GM19372 (cell line): ENCODE data around the gene ILRUN.
A peak's percentile ranks its signal among the peaks of the same experiment; 100 is the strongest.
"Not testable (repeated sequence)": the region's sequence is repeated elsewhere in the genome, so short reads cannot be mapped to it uniquely, and the experiment has no call there.

ENCODE experiments used
- ATAC-seq: cut with Tn5 transposase; IDR thresholded peaks from one replicate; pipeline ENCODE4 v1.9.1; 2021; ENCODE audit warnings: mild to moderate bottlenecking, low read depth, moderate library complexity; ENCODE audit not compliant: unreplicated experiment

The ILRUN gene

DNA sequence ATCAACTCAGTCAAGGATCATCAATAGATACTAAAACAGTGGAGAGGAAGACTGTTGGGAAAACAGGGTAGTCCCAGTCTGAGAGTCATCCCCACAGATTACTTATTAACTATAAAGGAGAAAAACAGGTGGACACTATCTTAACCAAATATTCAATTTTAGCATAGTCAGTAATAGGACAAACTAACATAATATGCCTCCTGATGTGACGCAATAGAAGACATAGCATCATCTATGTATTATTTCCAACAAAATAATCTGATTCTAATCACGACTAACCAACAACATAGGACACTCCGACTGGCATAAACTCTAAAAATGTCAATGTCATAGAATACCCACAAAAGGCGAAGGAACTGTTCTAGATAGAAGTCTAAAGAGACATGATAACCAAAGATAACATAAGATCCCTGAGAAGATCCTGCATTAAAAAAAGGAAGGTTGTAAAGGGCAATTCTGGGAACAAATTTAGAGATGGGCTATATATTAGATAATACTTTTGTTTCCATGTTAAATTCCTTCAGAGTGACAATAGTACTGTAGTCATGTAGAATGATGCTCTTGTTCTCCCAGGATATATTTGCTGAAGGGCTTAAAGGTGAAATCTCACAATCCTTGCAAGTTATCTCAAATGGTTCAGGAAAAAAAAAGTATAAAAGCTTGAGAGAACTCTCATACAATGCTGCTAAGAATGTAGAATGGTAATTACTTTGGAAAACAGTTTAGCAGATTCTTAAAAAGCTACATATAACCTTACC is 28.9 kb downstream of the ILRUN start:
- ATAC-seq, result no peak

DNA sequence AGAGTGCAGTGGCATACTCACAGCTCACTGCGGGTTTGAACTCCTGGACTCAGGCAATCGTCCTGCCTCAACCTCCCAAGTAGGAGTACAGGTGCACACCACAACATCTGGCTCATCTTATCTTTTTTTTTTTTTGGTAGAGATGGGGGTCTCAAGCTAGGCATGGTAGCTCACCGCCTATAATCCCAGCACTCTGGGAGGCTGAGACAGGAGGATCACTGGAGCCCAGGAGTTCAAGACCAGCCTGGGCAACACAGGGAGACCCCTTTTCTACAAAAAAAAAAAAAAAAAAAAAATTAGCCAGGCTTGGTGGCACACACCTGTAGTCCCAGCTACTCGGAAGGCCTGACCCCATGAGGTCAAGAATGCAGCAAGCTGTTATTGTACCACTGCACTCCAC is 31.5 kb downstream of the ILRUN start:
- no peak for ATAC-seq

DNA sequence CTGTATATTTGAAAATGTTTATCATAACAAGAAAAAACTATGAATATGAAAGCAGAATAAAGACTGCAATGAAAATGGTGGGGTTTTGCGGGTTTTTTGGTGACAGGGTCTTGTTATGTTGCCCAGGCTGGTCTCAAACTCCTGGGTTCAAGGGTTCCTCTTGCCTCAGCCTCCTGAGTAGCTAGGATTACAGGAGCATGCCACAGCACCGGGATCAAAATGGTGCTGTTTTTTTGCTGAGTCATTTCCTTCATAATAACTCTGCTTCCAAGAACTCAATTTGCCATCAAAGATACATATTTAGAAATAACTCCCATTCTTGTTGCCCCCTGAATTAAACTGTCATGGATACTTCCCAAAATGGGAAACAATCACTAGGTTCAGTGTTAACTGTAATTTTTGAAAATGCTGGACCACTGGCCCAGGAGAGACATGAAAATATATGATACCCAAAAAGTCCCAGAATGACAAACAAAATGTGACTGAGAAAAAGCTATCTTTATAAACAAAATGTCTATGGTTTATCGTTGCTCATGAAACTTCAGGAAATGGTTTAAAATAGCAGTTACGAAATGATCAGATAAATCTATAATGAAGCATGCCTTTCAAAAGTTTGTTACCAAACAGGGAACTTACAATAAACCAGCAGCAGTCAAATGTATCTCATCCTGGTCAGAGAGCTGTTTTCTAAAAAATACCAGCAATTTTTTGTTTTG is 32.2 kb downstream of the ILRUN start:
- no peak for ATAC-seq

DNA sequence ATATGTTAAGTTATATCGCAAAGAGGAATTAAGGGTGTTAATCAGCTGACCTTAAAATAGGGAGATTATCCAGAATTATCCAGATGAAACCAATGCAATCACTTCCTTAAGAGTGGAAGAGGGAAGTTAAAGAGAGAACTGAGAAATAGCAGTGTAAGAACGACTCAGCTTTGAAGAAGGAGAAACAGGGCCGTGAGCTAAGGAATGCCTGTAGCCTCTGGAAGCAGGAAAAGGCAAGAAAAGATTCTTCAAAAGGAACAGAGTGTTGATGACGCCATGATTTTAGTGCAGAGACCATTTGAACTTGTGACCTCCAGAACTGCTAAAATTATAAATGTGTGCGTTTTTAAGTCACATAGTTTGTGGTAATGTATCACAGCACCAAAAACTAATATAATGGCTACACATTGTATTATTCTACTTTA is 32.7 kb downstream of the ILRUN start:
- ATAC-seq, result no peak

DNA sequence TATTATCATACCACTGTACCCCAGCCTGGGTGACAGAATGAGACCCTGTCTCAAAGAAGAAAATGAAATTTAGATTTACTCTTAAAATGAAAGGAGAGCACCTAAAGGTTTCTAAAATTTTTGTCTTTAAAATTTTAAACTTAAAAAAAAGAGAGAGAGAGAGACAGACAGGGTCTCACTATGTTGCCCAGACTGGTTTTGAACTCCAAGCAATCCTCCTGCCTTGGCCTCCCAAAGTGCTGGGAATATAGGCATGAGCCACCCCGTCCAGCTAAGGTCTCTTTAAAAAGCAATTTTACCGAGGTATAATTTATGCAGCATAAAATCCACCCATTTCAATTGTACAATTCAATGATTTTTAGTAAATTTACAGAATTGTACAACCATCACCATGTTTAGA is 33.2 kb downstream of the ILRUN start:
- ATAC-seq, result no peak

DNA sequence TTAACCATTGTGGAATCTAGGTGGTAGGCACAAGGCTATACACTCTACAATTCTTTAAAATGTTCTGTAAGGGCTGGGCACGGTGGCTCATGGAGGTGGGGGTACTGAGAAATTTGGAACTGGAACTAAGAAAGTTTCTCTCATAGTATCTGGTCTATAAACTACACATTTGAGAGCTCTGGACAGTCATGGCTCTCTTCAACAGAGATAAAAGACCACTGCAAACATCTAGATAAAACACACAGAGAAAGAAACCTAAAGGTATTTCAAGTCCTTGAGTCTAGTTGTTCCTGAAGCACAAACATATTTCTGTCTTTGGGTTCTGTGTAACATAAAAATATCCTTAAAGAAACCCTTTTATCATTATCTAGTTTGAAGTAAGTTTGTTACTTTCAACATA is 35.2 kb downstream of the ILRUN start:
- no peak for ATAC-seq

DNA sequence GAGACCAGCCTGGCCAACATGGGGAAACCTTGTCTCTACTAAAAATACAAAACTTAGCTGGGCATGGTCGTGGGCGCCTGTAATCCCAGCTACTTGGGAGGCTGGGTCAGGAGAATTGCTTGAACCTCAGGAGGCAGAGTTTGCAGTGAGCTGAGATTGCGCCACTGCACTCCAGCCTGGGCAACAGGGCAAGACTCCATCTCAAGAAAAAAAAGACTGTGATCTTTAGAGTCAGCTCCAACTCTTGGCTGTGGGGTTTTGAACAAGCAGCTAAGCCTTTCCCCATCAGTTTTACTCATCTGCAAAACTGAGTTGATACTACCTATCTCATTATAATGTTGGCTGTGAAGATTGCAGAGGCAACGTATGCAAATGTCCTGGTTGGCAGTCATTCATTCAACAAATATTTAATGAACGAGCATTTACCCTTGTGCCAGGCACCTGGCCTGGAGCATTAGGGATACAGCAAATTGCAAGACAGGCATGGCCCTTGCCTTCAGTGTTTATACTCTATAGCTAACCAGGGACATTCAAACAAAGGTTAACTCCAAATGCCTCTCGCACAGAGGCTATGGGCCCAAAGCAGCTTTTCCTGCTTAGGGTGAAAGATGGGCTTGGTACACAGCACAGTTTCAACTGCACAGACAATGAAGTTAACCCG is 37.8 kb downstream of the ILRUN start:
- ATAC-seq, result no peak

DNA sequence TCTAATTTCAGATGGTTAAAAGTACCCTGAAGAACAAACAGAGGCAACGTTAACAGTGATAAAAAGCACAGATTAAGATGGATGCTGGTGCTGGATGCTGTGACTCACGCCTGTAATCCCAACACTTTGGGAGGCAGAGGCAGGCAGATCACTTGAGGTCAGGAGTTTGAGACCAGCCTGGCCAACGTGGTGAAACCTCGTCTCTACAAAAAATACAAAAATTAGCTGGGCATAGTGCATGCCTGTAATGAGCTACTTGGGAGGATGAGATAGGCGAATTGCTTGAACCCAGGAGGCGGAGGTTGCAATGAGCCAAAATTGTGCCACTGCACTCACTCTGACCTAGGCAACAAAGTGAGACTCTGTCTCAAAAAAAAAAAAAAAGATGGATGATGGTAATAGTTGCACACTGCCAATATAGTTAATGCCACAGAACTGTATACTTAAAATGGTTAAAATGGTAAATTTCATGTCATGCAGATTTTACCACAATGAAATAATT is 38.5 kb downstream of the ILRUN start:
- not testable (repeated sequence) for ATAC-seq

DNA sequence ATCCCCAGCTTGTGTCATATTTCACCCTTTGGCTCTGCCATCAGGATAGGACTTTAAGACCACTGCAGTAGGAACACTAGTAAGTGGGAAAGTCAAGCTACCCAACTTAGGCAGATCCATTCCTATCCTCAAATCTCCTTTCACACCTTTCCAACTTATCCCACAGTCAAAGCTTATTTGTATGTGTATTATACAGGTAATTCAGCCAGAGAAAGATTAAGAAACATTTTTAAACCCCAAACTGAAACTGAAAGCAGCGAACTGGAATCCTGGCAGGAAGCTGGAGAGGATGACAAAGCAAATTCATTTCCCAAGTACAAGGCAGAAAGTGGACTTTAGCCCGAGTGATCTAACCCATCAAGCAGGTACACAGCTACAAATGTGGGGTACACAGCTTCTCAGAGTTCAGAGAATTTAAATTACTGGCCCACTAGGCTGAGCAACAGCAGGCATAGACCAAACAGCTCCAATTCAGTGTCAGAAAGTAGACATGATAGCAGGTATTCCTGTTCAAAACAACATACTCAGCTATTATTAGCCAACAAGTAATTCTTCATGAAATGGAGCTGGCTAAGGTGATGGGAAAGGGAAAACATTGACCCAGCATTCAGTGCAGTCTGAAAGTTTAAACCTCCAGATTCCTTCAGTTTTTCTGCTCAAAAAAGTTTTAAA is 39.1 kb downstream of the ILRUN start:
- no peak for ATAC-seq

DNA sequence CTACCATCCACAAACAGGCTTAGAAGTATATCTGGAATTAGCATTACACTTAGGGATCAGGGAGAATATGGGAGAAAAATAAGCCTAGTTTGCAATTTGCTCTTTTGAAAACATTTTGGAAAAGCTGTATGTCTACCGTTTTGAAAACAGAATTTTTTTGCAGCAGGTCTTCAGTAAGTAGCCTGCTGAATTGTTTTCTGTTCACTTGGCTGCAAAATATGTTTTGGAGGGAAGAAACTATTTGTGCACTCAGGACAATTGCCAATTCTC is 39.6 kb downstream of the ILRUN start:
- ATAC-seq, result no peak

DNA sequence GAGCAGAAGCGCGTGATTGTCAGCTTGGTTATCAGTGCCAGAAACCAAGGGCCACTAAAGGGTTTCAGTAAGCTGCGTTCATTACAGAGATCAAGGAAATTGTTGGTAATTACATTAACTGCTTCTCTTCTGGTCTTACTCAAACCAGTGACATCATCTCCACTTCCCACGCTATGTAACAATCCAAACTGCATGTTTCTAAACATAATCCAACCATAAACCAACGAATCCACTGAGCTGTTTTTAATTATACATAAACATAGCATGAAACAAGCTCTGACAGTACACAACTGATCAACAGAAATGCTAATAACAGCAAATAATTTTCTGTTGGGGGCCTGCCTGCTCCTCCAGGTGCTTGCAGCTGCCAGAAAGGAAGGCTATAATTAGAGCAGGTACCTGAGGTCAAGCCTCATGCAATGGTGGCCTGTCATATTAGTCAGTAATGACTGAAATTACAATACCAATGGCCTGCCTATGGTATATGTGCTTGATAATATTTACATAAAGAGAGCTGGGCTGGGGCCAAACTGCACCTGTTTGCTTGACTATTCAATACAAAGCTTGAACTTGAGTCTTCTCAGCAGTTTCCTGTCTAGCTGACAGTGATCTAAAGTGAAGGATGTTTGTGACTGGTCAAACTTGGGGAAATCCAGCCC is 40.1 kb downstream of the ILRUN start:
- ATAC-seq, result peak; percentile 89

DNA sequence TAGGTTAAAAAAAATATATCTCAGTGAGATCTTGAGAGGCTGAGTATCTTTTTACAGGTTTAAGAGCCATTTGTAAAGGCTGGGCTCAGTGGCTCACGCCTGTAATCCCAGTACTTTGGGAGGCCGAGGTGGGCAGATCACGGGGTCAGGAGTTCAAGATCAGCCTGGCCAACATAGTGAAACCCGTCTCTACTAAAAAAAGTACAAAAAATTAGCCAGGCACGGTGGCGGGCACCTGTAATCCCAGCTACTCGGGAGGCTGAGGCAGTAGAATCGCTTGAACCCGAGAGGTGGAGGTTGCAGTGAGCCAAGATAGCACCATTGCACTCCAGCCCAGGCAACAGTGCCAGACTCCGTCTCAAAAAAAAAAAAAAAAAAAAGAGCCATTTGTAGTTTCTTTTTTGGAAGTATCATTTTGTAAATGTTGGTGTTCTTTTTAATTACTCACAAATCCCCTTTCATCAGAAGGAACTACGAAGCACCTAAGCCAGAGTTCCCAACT is 40.6 kb downstream of the ILRUN start:
- not testable (repeated sequence) for ATAC-seq

DNA sequence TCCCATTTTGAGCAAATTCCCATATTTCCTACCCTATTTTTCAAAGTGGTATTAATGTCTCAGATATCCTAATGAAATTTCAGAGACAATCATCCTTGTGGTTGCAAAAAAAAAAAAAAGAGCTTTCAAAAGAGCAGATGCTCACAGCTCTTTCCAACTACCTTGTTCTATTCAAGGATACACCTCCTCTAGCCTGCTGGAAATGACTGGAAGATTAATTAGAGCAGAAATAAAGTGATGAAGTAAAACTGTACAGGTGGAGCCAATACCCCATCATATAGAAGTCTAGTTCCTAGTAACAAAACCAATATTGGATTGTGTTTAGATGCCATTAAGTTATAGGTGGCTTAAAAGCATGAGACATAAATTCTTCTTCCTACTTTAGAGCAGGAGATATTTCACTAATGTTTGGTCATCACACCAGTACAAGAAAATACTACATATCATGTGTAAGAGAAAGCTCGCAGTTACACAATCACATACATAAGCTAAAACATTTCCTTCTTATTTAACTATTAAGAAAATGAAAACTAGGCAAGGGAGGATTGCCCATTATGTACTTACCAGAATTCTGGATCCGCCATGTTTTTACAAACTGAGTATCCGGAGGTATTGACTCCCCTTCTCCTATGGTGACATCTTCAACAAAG is 42.4 kb downstream of the ILRUN start:
- ATAC-seq, result no peak

DNA sequence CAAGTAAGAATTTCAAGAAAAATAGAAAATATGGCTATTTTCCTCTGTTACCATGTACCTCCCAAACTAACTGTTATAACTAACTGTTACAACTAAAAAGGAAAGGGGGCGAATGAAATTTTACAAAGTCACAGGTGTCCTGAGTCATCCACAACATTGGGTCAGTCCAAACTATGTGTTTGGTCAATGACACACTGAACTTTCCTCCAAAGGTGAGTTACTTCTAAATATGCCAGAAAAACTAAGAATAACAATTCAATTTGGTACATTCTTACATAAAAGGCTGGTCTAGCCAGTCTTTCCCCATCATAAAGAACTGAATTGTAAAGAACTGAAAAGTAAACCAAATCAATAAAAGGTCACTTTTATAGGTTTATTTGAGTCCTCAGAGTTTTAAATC is 44.3 kb downstream of the ILRUN start:
- no peak for ATAC-seq

DNA sequence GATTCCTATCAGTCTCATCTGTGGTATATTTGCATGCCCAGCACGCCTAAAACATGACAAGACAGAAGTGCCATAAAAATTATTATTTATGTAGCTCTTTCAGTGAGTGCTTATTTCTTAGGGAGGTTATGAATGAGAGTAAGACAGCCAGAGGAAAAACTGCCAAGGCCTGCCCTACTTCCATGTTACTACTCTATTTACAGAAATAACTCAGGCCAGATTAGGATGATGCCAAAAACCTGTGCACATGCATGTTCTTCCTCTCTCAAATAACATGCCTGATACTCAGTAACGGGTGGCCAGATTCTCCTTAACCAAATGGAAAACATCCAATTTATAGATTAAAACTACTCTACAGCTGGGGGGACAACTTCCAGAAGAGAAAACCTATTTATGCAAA is 45.7 kb downstream of the ILRUN start:
- no peak for ATAC-seq

DNA sequence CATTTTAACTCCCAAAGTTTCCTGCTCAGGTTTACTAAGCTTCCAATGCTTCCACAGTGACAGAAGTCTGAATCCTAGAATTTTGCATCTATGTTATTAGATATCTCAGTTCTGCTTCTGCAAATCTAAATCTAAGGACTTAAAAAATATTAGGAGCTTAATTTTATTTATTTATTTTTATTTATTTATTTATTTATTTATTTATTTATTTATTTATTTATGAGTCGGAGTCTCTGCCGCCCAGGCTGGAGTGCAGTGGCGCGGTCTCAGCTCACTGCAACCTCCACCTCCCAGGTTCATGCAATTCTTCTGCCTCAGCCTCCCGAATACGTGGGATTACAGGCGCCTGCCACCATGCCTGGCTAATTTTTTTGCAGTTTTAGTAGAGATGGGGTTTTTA is 46.3 kb downstream of the ILRUN start:
- ATAC-seq, result not testable (repeated sequence)

DNA sequence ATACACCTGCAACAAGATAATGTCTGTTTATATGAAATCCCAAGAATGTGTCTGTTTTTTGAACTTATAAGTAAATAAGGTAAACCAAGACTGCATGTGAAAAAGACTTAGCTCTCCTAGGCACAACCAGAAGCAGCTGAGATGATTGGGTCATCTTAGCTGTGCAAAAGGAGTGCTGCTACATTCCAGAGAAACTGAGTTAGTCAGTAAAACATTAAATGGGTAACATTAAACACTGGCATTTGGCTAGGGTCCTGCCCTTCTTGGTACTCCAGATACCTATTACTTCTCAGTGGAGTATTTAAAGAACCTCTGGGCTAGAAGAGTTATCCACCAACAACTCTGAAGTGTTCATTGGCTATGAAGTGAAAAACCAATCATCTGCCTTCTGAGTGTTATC is 47.8 kb downstream of the ILRUN start:
- no peak for ATAC-seq
